CD4-positive, alpha-beta T cell treated with Interleukin-10 for 1 hour (primary cell): Measurements from ENCODE around the gene HSPB1.
"Not testable (repeated sequence)": the region's sequence is repeated elsewhere in the genome, so short reads cannot be mapped to it uniquely, and the experiment has no call there.

ENCODE experiments used
- DNase-seq: peaks from one replicate; pipeline ENCODE4 v3.0.0-alpha.2; 2020

Gene HSPB1

GRCh38 chr7:76302347-76303201, at the start of gene HSPB1:
HSPB1 (plus strand) TSS chr7:76302673; CDS start chr7:76302713, 40 bp downstream.
- peak; percentile 85 for DNase-seq

- no peak for DNase-seq
Measured at GRCh38 chr7:76254781-76255180, 47.7 kb upstream of the HSPB1 start.

DNA sequence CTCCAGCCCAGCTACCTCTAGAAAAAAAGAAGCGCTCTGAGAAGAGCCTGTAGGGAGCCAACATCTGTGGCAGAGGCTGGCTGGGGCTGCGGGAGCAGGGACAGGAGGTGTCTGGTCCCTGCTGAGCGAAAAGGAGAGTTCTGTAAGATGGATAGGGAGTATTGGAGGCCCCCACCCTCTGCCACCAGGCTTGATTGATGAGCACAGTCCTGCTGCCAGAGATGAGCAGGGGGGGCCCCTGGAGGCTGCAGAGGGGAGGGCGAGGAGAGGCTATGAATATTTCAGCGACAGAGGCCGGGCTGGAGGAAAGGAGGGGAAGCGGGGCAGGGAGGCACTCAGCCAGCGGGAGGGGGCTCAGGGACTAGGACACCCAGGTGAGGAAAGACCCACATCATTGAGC, 44.5 kb upstream of the HSPB1 start:
- no peak for DNase-seq

DNA sequence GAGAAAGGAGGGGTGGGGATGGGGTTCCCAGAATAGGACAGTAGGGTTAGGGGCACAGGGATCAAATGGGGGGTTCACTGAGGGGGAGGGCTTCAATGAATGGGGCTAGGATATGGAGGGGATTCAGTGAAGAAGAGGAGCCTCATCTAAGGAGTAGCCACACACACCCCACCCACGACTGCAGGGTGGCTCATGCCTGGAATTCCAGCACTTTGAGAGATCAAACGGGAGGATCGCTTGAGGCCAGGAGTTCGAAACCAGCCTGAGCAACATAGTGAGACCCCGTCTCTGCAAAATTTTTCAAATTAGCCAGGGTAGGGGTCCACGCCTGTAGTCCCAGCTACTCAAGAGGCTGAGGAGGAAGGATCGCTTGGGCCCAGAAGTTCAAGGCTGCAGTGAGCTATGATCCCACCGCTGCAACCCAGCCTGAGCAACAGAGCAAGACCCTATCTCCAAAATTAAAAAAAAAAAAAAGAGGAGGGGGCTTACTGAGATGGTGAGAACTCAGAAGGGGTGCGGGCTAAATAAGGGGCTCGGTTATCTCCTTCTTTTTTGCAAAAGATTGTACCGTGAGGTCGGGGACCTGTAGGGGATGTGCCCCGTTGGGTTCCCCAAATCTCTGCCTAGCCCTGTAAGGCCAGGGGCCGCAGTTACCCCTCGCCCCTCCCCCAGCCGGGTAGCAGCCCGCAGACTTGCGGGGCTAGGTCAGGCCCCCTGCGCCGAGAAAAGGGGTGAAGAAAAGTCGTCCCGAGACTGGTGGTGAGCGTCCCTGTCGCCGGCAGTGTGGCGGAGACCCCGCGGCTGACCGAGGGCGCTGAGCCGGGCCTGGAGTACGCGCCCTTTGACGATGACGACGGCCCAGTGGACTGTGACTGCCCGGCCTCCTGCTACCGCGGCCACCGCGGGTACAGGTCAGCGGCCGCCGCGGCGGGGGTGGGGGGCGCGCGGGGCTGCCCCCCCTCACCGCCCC, 43.1 kb upstream of the HSPB1 start:
- DNase-seq, result no peak

DNA sequence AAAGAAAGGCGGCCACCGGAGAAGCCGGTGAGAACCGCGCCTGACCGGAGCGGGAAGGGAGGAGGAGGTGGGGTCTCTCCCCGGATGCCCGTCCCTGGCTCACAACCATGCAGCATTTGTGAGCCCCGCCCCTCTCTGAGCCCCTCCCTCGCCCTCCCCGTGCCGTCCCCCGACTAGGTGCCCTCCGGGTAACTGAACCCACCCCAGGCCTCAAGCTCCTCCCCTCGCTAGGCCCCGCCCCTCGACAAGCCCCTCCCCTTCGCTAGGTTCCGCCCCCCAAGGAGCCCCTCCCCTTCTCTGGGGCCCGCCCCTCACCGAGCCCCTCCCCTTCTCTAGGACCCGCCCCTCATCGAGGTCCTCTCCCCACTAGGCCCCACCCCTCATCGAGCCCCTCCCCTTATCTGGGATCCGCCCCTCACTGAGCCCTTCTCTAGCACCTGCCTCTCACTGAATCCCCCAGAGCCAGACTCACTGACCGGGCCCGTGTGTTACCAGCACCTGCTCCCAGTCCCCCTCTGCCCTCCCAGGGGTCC, 42.2 kb upstream of the HSPB1 start:
- peak; percentile 41 for DNase-seq

GRCh38 chr7:76261329-76261728, 41.1 kb upstream of the HSPB1 start:
- no peak for DNase-seq

GRCh38 chr7:76261931-76262330, 40.5 kb upstream of the HSPB1 start:
- no peak for DNase-seq

GRCh38 chr7:76262683-76263402, 39.6 kb upstream of the HSPB1 start:
- DNase-seq, result peak; percentile 34

DNA sequence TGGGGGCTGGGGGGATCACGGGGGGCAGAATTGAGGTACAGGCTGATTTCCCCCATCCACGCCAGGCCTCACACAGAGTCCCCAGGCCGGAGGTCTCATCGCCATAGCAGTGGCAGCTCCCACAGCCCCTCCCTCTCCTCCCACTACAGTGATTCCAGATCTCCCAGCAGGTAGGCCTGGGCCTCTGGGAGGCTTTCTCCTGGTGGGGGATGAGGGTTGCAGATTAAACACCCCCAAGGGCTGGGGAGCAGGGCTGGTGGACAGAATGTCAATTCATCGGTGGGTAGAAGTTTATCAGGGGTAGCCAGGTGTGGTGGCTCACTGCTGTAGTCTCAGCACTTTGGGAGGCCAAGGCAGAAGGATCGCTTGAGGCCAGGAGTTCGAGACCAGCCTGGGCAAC, 37.2 kb upstream of the HSPB1 start:
- no peak for DNase-seq

GRCh38 chr7:76267107-76267893, 35.2 kb upstream of the HSPB1 start:
- DNase-seq, result no peak

DNA sequence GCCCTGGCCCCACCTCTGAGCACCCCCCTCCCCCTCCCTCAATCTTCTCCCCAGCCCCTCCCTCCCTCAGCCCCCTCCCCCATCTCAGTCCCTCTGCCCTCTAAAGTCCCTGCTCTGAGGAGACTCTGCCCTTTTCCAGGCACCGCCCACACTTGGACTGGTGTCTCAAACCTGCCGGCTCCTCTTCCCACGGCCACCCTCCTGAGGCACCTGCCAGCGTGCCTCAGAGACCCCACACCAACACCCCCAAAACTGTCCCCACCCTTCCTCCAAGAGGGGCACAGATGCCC, 34.6 kb upstream of the HSPB1 start:
- no peak for DNase-seq

DNA sequence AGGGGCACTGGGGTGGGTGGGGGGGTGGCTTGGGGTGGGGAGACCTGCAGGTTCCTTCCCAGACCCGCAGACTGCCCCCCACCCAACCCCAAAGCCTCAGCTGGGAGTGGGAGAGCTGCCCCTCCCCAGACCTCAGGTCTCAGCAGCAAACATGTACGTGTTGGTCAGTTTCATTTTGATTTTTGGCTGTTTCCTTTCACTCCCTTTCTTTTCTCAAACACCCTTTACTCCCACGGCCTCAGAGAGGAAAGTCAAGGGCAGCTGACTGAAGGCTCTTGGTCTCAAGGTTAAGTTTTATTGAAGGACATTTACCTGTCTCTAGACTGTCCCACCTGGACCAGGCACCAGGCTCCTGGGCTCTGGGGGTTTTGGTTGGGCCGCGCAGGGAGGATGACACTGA, 34.1 kb upstream of the HSPB1 start:
- DNase-seq, result no peak

GRCh38 chr7:76269895-76270294, 32.6 kb upstream of the HSPB1 start:
- no peak for DNase-seq

DNA sequence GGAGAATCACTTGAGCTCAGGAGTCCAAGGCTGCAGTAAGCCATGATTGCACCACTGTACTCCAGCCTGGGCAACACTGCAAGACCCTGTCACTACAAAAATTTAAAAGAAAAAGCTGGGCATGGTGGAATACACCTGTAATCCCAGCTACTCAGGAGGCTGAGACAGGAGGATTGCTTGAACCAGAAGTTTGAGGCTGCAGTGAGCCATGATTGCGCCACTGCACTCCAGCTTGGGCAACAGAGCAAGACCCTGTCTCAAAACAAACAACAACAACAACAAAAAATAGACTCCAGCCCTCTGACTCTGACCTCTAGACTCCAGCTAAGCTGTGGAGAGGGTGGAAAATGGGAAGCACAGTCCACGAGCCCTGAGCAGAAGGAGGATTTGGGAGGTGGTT, 31.1 kb upstream of the HSPB1 start:
- not testable (repeated sequence) for DNase-seq

DNA sequence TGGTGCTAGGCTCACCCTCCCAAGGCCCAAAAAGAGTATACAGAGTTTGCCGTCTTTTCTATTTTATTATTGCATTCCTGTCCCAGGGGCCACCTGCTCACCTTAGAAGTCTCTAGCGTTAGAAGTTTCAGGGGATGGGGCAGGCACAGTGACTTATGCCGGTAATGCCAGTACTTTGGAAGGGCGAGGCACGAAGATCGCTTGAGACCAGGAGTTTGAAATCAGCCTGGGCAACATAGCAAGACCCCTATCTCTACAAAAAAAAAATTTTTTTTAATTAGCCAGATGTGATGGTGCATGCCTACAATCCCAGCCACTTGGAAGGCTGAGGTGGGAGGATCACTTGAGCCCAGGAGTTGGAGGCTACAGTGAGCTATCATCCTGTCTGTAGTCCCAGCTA, 30.3 kb upstream of the HSPB1 start:
- DNase-seq, result no peak

- no peak for DNase-seq
Measured at GRCh38 chr7:76272851-76273497, 29.5 kb upstream of the HSPB1 start.

DNA sequence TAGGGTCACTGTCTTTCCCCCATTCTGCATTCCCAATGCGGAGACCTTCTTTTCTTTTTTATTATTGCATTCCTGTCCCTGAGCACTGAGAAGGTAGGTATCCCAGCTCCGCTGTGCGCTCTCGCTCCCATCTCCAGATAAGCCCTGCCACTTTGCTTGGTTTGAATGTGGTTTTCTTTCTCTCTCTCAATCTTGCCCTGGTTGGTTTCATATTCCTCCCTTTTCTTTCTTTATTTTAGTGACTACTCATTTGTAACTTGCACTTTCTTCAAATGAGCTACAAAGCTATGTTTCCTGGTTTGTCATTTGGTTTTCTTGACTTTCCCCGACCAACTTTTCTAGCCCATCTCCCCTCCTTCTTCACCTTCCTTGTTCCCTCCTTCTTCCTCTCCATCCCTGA, 29.0 kb upstream of the HSPB1 start:
- DNase-seq, result no peak

GRCh38 chr7:76278540-76278939, 23.9 kb upstream of the HSPB1 start:
- no peak for DNase-seq

GRCh38 chr7:76280408-76280807, 22.1 kb upstream of the HSPB1 start:
- DNase-seq, result no peak

- DNase-seq, result peak; percentile 18
Measured at GRCh38 chr7:76281006-76281705, 21.3 kb upstream of the HSPB1 start.
